GM12874 (cell line): Measurements from ENCODE around the gene FAM229B.

Experiments used
- TF ChIP-seq, protein P1 (sequence below): IDR thresholded peaks from 2 replicates; pipeline ENCODE4 v1.5.1; 2011; ENCODE audit warnings: low read depth, mild to moderate bottlenecking, control low read depth, low read length, moderate library complexity; ENCODE audit not compliant: insufficient read depth

FAM229B gene

DNA sequence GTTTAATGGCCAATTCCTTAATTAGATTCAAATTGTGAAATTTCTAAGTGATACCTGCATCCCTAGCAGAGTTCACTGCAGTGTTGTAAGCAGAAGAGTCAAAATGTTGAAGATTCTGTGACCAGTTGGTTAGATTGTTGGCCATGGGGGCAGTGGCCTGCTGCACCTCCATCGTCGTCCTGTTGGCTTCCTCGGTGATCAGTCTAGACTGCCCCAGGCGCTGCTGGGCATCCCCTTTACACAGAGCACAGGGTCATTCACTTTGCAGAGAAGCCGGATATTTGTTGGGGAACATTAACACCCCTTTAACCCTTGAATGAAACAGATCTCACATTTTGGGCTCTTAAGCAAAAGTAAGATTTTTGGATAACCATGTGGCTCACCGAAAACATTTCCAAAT, 60.7 kb downstream of the FAM229B start:
- TF ChIP-seq, protein P1, sequence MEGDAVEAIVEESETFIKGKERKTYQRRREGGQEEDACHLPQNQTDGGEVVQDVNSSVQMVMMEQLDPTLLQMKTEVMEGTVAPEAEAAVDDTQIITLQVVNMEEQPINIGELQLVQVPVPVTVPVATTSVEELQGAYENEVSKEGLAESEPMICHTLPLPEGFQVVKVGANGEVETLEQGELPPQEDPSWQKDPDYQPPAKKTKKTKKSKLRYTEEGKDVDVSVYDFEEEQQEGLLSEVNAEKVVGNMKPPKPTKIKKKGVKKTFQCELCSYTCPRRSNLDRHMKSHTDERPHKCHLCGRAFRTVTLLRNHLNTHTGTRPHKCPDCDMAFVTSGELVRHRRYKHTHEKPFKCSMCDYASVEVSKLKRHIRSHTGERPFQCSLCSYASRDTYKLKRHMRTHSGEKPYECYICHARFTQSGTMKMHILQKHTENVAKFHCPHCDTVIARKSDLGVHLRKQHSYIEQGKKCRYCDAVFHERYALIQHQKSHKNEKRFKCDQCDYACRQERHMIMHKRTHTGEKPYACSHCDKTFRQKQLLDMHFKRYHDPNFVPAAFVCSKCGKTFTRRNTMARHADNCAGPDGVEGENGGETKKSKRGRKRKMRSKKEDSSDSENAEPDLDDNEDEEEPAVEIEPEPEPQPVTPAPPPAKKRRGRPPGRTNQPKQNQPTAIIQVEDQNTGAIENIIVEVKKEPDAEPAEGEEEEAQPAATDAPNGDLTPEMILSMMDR: no peak

DNA sequence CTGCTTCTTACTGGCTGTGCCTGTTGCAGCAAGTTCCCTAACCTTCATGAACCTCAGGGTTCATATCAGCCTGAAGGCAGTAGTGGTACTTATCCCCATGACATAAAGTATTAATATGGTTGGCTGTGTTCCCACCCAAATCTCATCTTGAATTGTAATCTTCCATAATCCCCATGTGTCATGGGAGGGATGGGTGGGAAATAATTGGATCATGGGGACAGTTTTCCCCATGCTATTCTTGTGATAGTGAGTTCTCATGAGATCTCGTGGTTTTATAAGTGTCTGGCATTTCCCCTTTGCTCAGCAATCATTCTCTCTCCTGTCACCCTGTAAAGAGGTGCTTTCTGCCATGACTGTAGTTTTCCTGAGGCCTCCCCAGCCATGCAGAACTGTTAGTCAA, 61.8 kb downstream of the FAM229B start:
- TF ChIP-seq, protein P1: no peak

DNA sequence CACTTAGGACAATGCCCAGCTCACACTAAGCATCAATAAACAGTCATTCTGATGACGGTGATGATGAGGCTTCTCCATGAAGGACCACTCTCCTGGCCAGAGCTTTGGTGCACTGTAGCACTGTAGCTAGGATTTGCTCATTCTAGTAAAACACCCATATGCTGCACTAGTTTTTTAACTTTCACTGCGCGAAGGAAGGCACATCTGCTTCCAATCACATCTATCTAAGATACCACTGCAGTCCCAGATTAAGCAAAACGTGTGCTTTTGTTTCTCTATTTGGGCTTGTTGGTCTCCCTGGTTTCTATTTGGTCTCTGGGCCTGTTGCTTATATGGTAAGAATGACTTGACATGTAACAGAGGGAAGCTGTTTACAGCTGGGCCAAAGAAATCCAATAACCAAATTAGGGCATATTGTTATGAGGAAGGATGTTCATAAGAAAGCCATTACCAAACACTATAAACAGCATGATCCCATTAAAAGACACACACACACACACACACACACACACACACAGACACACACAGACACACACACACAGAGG, 62.4 kb downstream of the FAM229B start:
- TF ChIP-seq, protein P1: no peak

DNA sequence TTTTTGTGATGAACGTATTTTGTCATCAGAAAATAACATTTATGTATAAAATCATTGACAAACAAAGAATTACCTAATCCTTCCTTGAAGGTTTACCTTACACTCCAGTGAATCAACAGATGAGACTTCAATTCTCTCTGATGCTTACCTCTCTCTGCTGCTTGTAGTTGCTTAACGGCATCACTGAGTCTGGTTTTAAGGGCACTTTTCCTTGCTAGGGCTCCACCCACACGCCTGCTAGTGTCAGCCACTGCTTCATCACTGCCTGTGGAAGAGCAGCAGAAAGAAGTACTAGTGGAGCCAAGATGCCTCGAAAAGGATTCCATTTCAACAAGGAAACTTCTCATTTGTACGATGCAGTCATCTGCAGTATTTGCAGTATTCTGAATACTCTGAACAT, 63.0 kb downstream of the FAM229B start:
- TF ChIP-seq, protein P1: no peak
